ENCODE results near the gene KRTAP5-9. TPM values are rescaled to one million over a fixed set of nuclear protein-coding genes. Genes with fewer than 3 reads are reported as not detected.
"Not testable (repeated sequence)": the region's sequence is repeated elsewhere in the genome, so short reads cannot be mapped to it uniquely, and the experiment has no call there.

Gene KRTAP5-9
- total RNA-seq, 1 experiment from 2014 or later: not detected

DNA sequence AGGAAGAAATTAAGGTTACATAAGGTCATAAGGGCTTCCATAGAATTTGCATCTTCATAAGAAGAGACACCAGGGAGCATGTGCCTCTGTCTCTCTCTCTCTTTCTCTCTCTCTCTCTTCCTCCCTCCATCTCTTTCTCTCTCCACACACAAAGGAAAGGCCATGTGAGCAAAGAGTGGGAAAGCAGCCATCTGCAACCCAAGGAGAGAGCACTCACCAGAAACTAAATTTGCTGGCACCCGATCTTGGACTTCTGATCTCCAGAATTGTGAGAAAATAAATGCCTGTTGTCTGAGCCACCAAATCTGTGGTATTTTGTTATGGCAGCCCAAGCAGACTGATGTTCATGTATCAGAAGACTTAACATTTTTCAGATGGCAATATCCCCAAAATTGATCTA, 10.8 kb downstream of the KRTAP5-9 start:
- H3K36me3 ChIP-seq (ENCODE audit: insufficient read depth, low read length): no peaks in the 10 kb centered on the region
- no peaks in the 10 kb centered on the region for H3K9me3 ChIP-seq (ENCODE audit: low read length)
- H3K4me2 ChIP-seq (ENCODE audit: low read depth, low read length, poor library complexity, severe bottlenecking): no peak overlapping the region
- H4K20me1 ChIP-seq (ENCODE audit: insufficient read depth, low read depth, low read length): no peaks in the 10 kb centered on the region
- no peaks in the 10 kb centered on the region for H3K79me2 ChIP-seq (ENCODE audit: low read length)
- no peak overlapping the region for H3K4me3 ChIP-seq (ENCODE audit: low read length)
- no peaks in the 10 kb centered on the region for H3K9me2 ChIP-seq (replicated peaks; ENCODE audit: insufficient read depth, low read length)
- no peak overlapping the region for H3K9ac ChIP-seq (ENCODE audit: low read length)
- H2AFZ ChIP-seq (ENCODE audit: low read length): no peak overlapping the region
- no peak for DNase-seq
- H3K27me3 ChIP-seq (ENCODE audit: low read length): no peaks in the 10 kb centered on the region
- H3K4me1 ChIP-seq (ENCODE audit: low read length): no peaks in the 10 kb centered on the region
- no peak overlapping the region for H3K27ac ChIP-seq (ENCODE audit: low read length)

DNA sequence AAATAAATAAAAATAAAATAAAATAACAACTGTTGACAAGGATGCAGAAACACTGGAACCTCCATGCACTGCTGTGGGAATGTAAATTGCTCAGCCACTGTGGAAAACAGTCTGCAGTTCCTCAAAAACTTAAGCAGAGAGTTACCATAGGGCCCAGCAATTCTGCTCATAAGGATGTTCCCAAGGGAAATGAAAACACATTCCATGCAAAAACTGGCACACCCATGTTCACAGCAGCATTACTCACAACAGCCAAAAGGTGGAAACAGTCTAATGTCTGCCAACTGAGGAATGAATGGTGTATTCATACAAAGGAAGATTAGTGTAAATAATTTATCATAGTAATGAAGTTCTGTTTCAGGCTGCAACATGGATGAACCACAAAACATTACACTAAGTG, 13.9 kb downstream of the KRTAP5-9 start:
- no peaks in the 10 kb centered on the region for H3K9me2 ChIP-seq (replicated peaks; ENCODE audit: insufficient read depth, low read length)
- H3K4me1 ChIP-seq (ENCODE audit: low read length): no peaks in the 10 kb centered on the region
- no peak overlapping the region for H3K4me3 ChIP-seq (ENCODE audit: low read length)
- no peak overlapping the region for H3K27ac ChIP-seq (ENCODE audit: low read length)
- H3K36me3 ChIP-seq (ENCODE audit: insufficient read depth, low read length): no peaks in the 10 kb centered on the region
- no peak overlapping the region for H2AFZ ChIP-seq (ENCODE audit: low read length)
- no peaks in the 10 kb centered on the region for H3K9me3 ChIP-seq (ENCODE audit: low read length)
- H4K20me1 ChIP-seq (ENCODE audit: insufficient read depth, low read depth, low read length): no peaks in the 10 kb centered on the region
- H3K27me3 ChIP-seq (ENCODE audit: low read length): no peaks in the 10 kb centered on the region
- H3K4me2 ChIP-seq (ENCODE audit: low read depth, low read length, poor library complexity, severe bottlenecking): no peak overlapping the region
- H3K9ac ChIP-seq (ENCODE audit: low read length): no peak overlapping the region
- no peaks in the 10 kb centered on the region for H3K79me2 ChIP-seq (ENCODE audit: low read length)
- no peak for DNase-seq

DNA sequence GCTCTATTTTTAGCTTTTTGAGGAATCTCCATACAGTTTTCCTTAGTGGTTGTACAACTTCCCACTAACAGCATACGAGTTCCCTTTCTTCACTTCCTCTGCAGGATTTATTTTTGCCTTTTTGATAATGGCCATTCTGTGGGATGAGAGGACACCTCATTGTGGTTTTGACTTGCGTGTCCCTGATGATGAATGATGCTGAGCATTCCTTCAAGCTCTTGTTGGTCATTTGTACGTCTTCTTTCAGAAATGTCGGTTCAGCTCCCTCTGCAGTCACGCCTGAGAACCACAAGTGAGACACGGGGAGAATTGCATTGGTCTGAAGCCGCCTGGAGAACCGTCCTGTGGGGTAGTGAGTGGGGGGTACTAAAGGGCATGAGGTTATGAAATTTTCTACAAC, 15.2 kb downstream of the KRTAP5-9 start:
- DNase-seq: peak; percentile 72
- H3K79me2 ChIP-seq (ENCODE audit: low read length): no peaks in the 10 kb centered on the region
- H3K9ac ChIP-seq (ENCODE audit: low read length): no peak overlapping the region
- H2AFZ ChIP-seq (ENCODE audit: low read length): no peak overlapping the region
- H3K4me3 ChIP-seq (ENCODE audit: low read length): no peak overlapping the region
- H3K4me2 ChIP-seq (ENCODE audit: low read depth, low read length, poor library complexity, severe bottlenecking): no peak overlapping the region
- H3K27ac ChIP-seq (ENCODE audit: low read length): no peak overlapping the region
- H4K20me1 ChIP-seq (ENCODE audit: insufficient read depth, low read depth, low read length): no peaks in the 10 kb centered on the region
- no peaks in the 10 kb centered on the region for H3K4me1 ChIP-seq (ENCODE audit: low read length)
- no peaks in the 10 kb centered on the region for H3K9me3 ChIP-seq (ENCODE audit: low read length)
- no peaks in the 10 kb centered on the region for H3K27me3 ChIP-seq (ENCODE audit: low read length)
- H3K9me2 ChIP-seq (replicated peaks; ENCODE audit: insufficient read depth, low read length): no peaks in the 10 kb centered on the region
- H3K36me3 ChIP-seq (ENCODE audit: insufficient read depth, low read length): no peaks in the 10 kb centered on the region

DNA sequence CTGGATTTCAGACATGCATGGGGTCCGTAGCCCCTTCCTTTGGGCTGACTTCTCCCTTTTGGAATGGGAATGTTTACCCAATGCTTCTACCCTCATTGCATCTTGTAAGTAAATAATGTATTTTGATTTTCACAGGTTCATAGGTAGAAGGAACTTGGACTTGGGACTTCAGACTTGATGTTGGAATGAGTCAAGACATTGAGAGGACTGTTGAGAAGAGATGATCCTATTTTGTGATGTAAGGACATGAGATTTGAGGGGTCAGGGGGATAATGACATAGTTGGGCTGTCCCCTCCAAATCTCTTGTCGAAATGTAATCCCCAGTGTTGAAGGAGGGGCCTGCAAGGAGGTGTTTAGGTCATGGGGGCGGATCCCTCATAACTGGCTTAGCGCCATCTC, 16.2 kb downstream of the KRTAP5-9 start:
- Histone ChIP-seq H3K27ac (ENCODE audit: low read length) (no peak overlapping the region), H3K4me2 (ENCODE audit: low read depth, low read length, poor library complexity, severe bottlenecking) (no peak overlapping the region), H3K36me3 (ENCODE audit: insufficient read depth, low read length) (no peaks in the 10 kb centered on the region), H3K9ac (ENCODE audit: low read length) (no peak overlapping the region), H3K4me3 (ENCODE audit: low read length) (no peak overlapping the region), H3K9me2 (replicated peaks; ENCODE audit: insufficient read depth, low read length) (no peaks in the 10 kb centered on the region), H2AFZ (ENCODE audit: low read length) (no peak overlapping the region), H3K9me3 (ENCODE audit: low read length) (no peaks in the 10 kb centered on the region), H3K79me2 (ENCODE audit: low read length) (no peaks in the 10 kb centered on the region), H3K4me1 (ENCODE audit: low read length) (no peaks in the 10 kb centered on the region), H4K20me1 (ENCODE audit: insufficient read depth, low read depth, low read length) (no peaks in the 10 kb centered on the region), H3K27me3 (ENCODE audit: low read length) (no peaks in the 10 kb centered on the region)
- no peak for DNase-seq

DNA sequence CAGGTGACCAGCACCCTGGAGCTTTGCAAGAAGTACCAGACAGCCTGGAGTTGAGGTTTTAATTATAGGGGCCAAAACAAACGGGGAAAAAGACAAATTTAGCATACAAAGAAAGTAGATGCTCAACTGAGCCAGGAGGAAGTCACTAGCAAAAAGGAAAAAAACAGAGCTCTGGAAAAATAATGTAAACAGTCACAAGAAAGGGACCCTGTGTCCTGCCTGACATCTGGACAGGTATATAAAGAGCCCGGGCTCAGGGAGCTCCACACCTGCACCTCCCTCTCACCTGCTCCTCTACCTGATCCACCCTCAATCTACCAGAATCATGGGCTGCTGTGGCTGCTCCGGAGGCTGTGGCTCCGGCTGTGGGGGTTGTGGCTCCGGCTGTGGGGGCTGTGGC, 17.0 kb downstream of the KRTAP5-9 start, which contains the start of gene KRTAP5-10:
Gene KRTAP5-10, plus strand, starts transcription at position 301 of the 400 bp plus-strand sequence. Its CDS starts 25 bp downstream, at position 326.
- H3K27ac ChIP-seq (ENCODE audit: low read length): no peak within 1 kb of the TSS
- no peak within 1 kb of the TSS for H3K9ac ChIP-seq (ENCODE audit: low read length)
- H3K9me2 ChIP-seq (replicated peaks; ENCODE audit: insufficient read depth, low read length): no peaks in the 10 kb centered on the region
- DNase-seq: no peak
- H4K20me1 ChIP-seq (ENCODE audit: insufficient read depth, low read depth, low read length): no peaks in the 10 kb centered on the region
- no peaks in the 10 kb centered on the region for H3K9me3 ChIP-seq (ENCODE audit: low read length)
- no peaks in the 10 kb centered on the region for H3K4me1 ChIP-seq (ENCODE audit: low read length)
- H3K36me3 ChIP-seq (ENCODE audit: insufficient read depth, low read length): no peaks in the 10 kb centered on the region
- H3K4me2 ChIP-seq (ENCODE audit: low read depth, low read length, poor library complexity, severe bottlenecking): no peak within 1 kb of the TSS
- no peak within 1 kb of the TSS for H2AFZ ChIP-seq (ENCODE audit: low read length)
- no peaks in the 10 kb centered on the region for H3K79me2 ChIP-seq (ENCODE audit: low read length)
- H3K27me3 ChIP-seq (ENCODE audit: low read length): no peaks in the 10 kb centered on the region
- no peak within 1 kb of the TSS for H3K4me3 ChIP-seq (ENCODE audit: low read length)

DNA sequence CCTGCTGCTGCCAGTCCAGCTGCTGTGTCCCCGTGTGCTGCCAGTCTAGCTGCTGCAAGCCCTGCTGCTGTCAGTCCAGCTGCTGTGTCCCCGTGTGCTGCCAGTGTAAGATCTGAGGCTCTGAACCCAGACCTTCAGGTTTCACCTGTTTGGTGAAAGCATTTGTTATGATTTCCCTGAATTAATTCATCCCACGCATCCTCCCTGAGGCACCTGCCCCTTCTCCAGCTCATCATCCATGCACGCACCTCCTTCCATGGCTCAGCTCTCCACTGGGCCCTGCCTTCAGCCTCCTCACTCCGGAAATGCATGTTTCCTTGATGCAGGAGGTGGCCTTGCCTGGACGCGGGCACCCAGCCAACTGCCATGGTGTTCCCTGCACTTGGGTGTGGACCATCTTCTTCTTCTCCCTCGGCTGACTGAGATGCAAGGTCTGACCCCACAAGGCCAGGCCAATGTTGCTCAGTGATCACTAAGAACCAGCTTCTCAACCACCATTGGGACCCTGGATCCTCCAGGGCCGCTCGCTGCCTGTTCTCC, 17.9 kb downstream of the KRTAP5-9 start:
- DNase-seq: no peak
- no peaks in the 10 kb centered on the region for H3K9me2 ChIP-seq (replicated peaks; ENCODE audit: insufficient read depth, low read length)
- no peaks in the 10 kb centered on the region for H3K4me1 ChIP-seq (ENCODE audit: low read length)
- no peaks in the 10 kb centered on the region for H3K9me3 ChIP-seq (ENCODE audit: low read length)
- H3K4me3 ChIP-seq (ENCODE audit: low read length): no peak overlapping the region
- no peak overlapping the region for H2AFZ ChIP-seq (ENCODE audit: low read length)
- no peak overlapping the region for H3K4me2 ChIP-seq (ENCODE audit: low read depth, low read length, poor library complexity, severe bottlenecking)
- H3K27ac ChIP-seq (ENCODE audit: low read length): no peak overlapping the region
- no peaks in the 10 kb centered on the region for H4K20me1 ChIP-seq (ENCODE audit: insufficient read depth, low read depth, low read length)
- H3K9ac ChIP-seq (ENCODE audit: low read length): no peak overlapping the region
- H3K27me3 ChIP-seq (ENCODE audit: low read length): no peaks in the 10 kb centered on the region
- no peaks in the 10 kb centered on the region for H3K79me2 ChIP-seq (ENCODE audit: low read length)
- H3K36me3 ChIP-seq (ENCODE audit: insufficient read depth, low read length): no peaks in the 10 kb centered on the region

DNA sequence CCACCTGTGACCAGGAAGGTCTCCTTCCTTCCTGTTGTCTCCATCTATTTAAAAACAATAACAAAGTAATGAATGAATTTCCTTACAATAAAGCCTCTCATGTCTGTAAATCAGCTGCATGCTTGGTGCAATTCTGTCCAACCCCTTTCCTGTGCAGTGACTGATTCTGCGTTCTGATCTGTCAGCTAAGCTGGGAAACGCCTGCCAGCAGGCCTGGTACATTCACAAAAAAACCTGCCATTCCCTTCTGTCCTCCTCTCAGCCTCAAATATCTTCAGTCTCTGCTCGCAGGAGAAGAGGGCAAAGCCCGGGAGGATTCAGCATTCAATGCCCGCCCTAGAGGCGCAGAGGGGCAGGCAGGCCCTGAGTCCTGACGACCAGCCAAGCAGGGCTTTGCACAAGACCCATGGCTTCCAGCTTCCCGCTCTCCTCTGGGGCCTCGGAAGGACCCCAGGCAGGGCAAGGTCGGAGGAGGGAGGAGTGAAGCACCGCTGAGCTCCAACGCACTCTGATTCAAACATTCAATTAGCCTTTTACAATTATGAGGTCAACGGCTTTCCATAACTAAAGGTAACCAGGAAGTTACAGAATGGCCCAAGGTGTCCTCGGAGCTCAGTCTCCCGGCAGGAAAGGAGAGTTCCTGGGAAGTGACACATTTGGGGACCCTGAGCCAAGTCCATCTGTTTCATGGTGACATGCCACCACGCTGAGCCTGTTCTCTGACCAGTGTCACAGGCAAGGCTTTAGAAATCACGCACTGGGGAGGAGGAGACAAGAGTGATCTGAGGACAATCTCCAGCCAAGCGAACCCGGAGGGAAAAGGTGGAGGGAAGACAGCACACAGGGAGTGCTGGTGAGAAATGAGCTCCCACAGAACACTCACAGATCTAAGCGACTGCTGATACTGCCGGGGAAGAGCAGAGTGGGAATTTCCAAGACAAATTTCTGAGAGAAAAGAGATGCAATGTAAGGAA, 18.7 kb downstream of the KRTAP5-9 start:
- not testable (repeated sequence) for H3K4me3 ChIP-seq (ENCODE audit: low read length); H3K9ac ChIP-seq (ENCODE audit: low read length); H3K36me3 ChIP-seq (ENCODE audit: insufficient read depth, low read length); DNase-seq; H3K4me1 ChIP-seq (ENCODE audit: low read length); H3K79me2 ChIP-seq (ENCODE audit: low read length); H3K27me3 ChIP-seq (ENCODE audit: low read length); H2AFZ ChIP-seq (ENCODE audit: low read length); H3K9me3 ChIP-seq (ENCODE audit: low read length); H3K9me2 ChIP-seq (replicated peaks; ENCODE audit: insufficient read depth, low read length); H3K27ac ChIP-seq (ENCODE audit: low read length); H4K20me1 ChIP-seq (ENCODE audit: insufficient read depth, low read depth, low read length); H3K4me2 ChIP-seq (ENCODE audit: low read depth, low read length, poor library complexity, severe bottlenecking)

DNA sequence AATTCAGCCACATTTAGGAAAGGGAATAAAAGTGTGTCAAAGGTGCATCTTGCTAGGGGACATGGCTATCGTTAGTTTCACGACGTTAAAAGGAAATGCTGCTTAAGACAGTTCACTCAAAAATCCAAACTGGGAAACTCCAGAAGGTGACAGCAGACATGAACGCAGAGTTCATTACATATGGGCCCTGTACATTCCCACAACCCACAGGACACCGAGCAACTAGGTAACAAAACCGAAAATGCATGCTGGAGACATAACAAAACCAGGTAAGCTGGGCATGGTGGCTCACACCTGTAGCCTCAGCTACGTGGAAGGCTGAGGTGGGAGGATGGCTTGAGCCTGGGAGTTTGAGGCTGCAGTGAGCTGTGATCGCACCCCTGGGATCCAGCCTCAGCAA, 19.4 kb downstream of the KRTAP5-9 start:
- H3K4me2 ChIP-seq (ENCODE audit: low read depth, low read length, poor library complexity, severe bottlenecking); H4K20me1 ChIP-seq (ENCODE audit: insufficient read depth, low read depth, low read length); H3K9me3 ChIP-seq (ENCODE audit: low read length); H2AFZ ChIP-seq (ENCODE audit: low read length); H3K79me2 ChIP-seq (ENCODE audit: low read length); H3K9me2 ChIP-seq (replicated peaks; ENCODE audit: insufficient read depth, low read length); H3K27me3 ChIP-seq (ENCODE audit: low read length); H3K27ac ChIP-seq (ENCODE audit: low read length); H3K9ac ChIP-seq (ENCODE audit: low read length); H3K4me3 ChIP-seq (ENCODE audit: low read length); DNase-seq; H3K36me3 ChIP-seq (ENCODE audit: insufficient read depth, low read length); H3K4me1 ChIP-seq (ENCODE audit: low read length): not testable (repeated sequence)

All from Karpas-422 (cell line).